ENCODE data around the gene MORC4.

Gene MORC4

GRCh38 chrX:106903856-106904528, 96.0 kb downstream of the MORC4 start:
- DNase-seq, result no peak

GRCh38 chrX:106903291-106903824, 96.7 kb downstream of the MORC4 start, which contains the start of gene RIPPLY1:
Gene RIPPLY1 (minus strand): TSS chrX:106903341. CDS start chrX:106903287, 54 bp downstream.
- no peak for DNase-seq

GRCh38 chrX:106902684-106903083, 97.3 kb downstream of the MORC4 start:
- DNase-seq, result no peak

GRCh38 chrX:106901781-106902219, 98.2 kb downstream of the MORC4 start:
- no peak for DNase-seq

- DNase-seq, result no peak
These were observed 98.7 kb downstream of the MORC4 start for GRCh38 chrX:106901341-106901740.

GRCh38 chrX:106899841-106900240, 100.2 kb downstream of the MORC4 start:
- DNase-seq, result no peak

- DNase-seq, result no peak
These were observed 100.7 kb downstream of the MORC4 start for GRCh38 chrX:106899276-106899675.

- no peak for DNase-seq
These were observed 101.5 kb downstream of the MORC4 start for GRCh38 chrX:106898462-106898861.

GRCh38 chrX:106897259-106897658, 102.8 kb downstream of the MORC4 start:
- no peak for DNase-seq

GRCh38 chrX:106894978-106895452, 105.0 kb downstream of the MORC4 start:
- DNase-seq, result no peak

- no peak for DNase-seq
These were observed 105.6 kb downstream of the MORC4 start for GRCh38 chrX:106894392-106894909.

- no peak for DNase-seq
These were observed 108.1 kb downstream of the MORC4 start for GRCh38 chrX:106891762-106892460.

Measured in right forelimb (tissue), 1 donor.